Putamen (tissue), 1 donor: ENCODE data around the gene HOXB2.

Experiments
- DNase-seq: peaks from one replicate; pipeline ENCODE4 v3.0.0-alpha.2; 2016; ENCODE audit warnings: low spot score

HOXB2 gene

DNA sequence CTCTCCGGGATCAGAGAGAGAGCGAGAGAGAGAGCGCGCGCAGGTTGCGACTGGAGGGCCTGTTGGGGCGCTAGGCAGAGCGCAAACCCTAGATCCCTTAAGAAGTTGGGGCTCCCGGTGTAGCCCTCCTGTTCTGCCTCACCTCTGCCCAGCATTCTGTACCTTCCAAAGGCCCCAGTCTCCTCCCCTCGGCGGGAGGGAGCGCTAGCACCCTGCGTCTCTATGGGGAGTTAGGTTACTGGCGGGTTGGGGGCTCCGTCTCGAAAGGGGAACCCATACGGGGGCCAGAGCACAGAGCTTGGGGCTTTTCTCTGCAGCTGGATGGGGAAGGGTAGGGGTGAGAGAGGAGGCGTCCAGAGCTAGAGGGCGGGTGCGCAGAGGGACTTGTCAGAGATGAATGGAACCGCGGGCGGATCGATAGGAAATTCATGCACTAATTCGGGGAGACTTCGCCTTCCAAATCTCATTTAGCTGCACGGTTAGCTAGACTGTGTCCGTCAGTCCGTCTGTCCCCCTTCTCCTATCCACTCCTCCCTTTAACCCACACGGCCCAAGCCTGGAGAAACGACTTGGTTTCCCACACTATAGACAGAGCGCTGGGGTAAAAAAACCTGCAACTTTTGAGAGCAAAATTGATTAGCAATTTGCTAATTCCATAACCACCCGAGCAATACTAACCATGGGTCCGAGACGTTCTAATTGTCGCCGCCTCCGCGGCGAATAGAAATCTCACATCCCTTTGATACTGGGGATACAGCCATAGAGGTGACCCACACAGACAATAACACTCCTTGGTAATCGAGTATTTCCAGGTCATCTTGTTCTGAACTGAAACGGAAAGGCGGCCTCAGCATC is 33.9 kb upstream of the HOXB2 start:
- DNase-seq: no peak

DNA sequence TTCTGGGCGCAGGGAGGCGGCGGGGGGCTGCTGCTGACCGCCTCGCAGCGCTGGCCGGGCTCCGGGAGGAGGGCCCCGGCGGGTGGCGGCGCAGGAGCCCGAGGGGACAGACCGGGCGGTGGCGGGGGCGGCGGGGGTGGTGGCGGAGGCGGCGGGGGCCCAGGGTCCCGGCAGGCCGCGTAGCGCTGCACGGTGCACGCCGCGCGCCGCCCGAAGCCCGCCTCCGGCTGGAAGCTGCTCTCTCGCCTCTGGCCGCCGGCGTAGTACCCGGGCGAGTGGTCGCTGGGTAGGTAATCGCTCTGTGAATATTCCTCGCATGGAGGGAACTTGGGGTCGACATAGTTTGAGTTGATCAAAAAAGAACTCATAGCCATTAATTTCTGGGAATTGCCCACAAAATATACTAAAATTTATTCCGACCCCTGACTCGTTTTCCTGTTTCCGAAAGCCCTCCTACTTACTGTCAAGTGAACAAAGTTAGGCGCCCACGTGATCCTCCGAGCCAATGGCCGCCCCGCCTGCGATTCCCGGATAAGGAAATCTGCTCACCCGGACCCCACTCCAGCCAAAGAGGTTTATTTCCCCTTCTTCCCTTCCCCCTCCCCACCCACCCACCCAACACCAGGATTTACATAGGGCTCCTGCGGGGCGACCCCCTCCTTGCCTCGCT is 33.2 kb upstream of the HOXB2 start, which contains the start of gene HOXB4:
Gene HOXB4, minus strand, starts transcription at position 405 of the 670 bp plus-strand sequence. Its CDS starts 31 bp downstream, at position 374.
- DNase-seq: peak; percentile 2

DNA sequence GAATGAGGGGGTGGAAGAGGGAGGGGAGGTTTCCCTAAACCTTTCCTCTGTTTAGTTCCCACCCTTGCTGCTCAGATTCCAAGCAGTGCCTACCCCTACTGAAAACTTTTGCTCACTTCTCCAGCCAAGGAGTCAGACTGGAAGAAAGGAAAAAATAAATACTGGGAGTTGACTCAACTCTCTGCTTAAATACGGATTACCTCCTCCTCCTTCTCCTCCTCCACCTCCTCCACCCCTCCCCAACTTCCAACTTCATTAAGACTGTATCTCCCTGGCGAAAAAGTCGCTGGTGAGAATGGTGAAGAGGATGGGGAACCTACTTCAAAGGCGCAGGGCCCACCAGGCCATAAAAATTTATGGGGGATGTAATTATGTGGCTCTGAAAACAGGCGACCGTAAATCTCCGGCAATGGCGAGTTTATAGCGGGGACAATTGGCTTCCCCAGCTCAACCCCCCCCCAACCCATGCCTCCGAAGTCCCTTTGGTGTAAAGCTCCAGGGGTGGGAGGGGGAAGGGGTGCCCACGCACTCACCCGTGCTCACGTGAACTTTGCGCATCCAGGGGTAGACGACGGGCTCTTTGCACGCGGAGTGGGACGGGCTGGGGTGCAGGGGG is 32.5 kb upstream of the HOXB2 start:
- DNase-seq: no peak

DNA sequence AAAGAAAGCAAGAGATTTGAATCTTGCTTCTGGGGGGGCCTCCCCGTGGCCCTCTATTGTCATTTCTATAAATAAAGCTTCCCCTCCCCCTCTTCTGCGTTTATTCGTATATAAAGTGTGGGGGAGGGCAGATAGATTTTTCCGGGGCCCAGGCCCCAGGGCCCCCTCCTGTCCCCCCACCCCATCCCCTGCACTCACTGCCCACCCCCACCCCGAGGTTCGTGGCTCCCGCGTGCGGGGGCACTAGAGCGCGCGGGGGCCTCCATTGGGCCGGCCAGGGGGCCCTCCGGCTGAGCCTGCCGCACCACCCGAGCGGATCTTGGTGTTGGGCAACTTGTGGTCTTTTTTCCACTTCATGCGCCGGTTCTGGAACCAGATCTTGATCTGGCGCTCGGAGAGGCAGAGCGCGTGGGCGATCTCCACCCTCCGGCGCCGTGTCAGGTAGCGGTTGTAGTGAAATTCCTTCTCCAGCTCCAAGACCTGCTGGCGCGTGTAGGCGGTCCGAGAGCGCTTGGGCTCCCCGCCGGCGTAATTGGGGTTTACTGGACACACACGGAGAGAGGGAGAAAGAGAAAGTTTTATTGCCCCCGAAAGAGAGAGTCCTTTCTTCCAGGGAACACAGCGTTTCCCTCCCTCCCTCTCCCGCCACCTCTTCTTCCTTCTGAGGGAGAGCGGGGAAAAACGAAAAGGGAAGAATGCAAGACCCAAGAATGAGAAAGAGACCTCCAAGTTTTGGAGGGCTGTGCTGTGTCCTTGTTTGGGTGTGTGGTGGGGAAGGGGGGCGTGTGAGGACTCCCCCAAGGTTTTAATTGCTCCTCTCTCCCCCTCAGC is 31.8 kb upstream of the HOXB2 start:
- no peak for DNase-seq

DNA sequence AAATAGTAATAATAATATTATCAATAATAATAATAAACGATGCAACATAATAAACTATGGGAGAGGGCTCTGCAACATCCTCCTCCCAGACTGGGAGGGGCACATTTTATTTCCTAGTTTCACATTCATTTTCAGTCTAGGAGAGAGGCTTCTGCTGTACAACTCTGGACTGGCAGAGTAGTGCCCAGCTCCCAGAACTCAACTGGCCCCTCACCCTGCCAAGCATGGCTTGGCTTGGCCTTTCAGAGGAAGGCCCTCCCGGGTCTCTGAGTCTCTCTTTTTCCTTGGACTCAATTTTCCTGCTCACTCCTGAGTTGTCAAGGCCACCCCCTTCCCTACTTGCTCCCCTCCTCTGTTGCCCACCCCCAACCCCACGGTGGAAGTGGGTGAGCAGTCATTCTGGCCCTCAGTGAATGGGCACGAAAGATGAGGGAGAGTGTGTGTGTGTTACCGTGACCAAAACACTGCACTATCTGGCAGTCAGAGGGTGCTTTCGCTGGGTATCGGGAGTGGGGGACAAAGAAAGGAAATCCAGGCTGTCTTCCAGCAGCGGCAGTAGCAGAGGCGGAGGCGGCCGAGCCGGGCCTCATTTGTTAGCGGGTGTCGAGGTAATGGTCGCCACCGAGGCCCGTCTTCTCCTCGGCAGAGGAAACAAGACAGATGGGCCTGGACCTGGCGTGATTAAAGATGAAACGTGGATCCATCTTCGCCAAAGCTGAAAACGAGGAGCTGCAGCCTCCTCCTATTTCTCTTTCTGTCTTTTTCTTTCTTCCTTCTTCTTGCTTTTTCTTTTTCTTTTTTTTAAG is 31.0 kb upstream of the HOXB2 start:
- DNase-seq: no peak

- no peak for DNase-seq
Observed at GRCh38 chr17:48575066-48575582, 30.2 kb upstream of the HOXB2 start.

- DNase-seq: no peak
Observed at GRCh38 chr17:48574505-48575065, 29.7 kb upstream of the HOXB2 start.

- DNase-seq: no peak
Observed at GRCh38 chr17:48571826-48572417, 27.0 kb upstream of the HOXB2 start.

DNA sequence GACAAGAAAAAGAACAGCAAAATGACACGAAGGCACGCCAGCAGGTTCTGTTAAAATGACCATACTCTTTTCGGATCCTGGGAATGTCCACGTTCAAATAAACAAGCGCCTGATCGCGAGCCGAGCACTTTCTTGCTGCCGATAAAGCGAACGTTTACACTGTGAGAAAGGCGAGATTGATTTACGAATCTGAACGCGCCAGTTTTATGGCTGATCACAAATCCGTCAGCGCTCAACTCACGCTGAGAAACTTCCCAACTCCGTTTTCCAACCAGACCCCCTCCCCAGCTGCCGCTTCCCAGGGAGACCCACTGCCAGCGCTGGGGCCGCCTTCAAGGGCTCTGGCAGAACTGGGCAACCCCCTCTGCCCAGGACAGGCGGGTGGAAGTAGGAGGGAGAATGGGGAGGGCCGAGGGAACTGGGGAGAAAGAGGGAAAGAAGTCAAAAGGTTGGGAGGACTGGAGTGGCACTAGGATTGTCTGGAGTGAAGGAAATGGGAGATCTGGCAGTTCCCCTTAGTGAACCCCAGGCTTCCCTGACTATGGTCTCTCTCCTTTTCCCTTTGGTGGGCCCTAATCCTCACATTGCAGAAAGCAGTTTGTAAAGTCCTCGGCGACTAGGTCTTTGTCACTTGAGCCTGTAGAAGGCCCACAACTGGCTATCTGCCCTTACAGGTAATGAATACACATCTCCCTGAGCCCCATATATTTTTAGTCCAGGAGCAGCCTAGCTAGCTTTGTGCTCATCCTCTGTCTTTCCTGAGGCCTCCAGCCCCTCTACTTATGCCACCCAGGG is 26.3 kb upstream of the HOXB2 start:
- no peak for DNase-seq

DNA sequence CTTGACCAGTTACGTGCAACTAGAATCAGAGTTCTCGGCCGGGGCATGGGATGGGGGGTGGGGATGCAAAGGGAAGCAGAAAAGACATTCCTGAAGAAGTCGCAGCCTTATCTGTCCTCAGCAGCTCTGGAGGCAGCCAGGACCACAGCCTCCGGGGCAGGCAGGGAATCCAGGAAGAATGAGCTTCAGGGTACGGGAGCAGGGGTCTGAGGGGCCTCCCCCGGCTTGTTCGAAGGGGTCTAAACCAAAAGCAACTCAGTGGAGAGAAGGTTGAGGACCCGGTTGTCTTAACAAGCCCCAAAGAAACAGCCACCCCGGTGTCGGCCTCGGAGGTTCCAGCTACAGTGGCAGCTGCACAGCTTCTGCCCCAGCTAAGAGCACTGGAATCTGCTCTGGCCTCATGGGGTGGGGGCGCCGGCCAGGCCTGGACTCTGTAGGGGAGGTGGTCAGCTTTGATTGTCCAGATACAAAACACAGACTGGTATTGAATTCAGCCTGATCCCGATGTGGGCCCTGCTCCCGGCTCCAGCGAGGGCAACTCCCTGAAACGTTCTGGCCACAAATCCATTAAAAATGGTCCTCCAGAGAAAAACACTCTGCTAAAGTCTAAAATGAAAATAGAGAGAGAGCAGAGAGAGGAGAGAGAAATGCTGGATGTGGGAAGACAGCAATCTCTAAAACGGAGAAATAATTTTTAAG is 25.6 kb upstream of the HOXB2 start:
- DNase-seq: no peak

- DNase-seq: no peak
Observed at GRCh38 chr17:48569674-48570324, 24.9 kb upstream of the HOXB2 start.

DNA sequence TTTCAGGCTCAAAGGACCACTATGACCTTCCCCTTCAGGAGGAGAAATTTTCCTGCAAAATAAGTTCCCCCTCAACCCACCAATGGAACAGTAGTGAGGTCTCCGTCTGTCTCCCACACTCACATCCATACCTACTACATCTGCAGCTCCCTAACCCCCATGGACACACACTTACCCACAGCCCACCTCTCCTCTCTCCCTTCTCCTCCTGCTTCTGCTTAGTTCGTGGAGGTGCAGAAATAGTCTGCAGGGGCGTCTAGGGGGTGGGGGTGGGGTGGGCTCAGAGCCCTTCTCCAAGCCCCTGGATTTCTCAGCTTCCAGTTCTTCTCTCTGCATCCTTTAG is 24.3 kb upstream of the HOXB2 start:
- DNase-seq: no peak

DNA sequence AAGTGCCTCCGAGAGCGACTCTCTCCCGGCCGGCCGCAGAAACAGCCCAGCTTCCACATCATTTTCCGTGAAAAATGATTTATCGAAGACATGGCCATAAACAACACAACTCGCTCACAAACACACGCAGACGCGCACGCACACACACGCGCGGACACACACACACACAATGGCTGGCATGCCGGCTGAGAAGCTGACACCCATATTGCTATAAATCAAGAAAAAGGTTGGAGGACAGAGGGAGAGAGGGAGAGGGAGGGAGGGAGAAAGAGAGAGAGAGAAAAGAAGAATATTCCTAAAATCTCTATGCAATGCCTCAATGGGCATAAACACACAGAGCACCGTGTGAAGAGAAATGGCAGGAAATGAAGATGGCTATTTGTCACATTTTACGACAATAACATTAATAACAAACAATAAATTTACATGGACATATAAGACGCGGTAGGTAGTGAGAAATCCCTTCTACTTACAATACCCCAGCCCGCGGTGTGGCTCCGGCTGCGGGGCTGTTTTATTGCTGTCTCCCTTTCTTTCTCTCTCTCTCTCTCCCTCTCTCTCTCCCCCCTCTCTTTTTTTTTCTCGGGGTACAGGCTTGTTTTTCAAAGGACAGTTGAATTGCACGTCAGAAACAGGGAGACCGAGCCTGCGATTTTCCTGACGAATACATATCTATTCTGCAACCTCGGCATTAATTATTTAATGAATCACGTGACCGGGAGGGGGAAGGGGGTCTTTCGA is 23.8 kb upstream of the HOXB2 start:
- DNase-seq: no peak

DNA sequence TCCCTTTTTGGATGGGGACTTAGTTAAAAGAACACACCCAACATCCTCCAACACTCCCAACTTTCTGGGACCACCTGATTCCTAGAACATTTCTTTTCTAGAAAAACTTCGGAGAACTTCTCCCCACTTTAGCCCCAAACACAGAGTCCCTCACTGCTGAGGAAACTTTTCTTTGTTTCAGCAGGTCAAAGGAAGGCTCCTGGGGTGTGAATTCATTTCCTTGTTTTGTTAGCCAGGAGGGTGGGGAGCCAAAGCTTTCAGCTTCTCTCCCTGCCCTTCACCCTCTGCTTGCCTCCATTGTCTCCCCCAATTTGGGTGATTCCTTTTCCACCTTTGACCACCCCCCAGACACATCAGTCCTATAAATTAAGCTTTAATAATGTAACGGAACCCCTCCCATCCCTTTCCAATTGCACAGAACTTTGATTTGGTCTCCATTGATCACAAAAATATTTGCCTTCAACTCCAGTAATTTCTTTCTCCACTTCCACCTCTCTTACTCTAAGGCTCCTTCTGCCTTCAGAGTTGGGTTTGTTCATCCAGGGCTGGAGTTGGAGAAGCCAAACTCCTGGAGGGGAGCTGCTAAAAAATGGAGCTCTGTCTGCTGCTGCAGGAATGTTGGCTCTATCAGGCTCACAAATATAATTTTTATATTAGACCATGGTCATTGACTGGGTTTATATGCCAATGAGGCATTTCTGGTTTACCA is 22.9 kb upstream of the HOXB2 start:
- DNase-seq: no peak

DNA sequence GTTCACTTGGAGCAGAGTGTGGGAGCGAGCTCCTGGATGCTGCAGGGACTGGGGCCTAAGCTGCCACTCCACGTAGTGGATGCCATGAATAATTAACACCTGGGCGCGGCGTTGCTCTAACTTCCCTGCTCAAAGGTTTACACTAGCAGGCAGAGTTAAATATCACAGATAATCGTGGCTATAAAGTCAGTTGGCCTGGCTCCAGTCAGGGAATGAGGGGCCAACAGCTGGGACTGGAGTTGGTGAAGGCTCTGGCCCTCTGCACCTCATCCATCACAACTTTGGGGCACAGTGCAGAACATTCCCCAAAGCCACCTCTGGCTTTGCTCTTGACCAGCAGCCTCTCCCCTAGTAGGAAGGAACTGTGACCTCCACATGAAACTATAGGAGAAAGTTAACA is 22.3 kb upstream of the HOXB2 start:
- DNase-seq: no peak

DNA sequence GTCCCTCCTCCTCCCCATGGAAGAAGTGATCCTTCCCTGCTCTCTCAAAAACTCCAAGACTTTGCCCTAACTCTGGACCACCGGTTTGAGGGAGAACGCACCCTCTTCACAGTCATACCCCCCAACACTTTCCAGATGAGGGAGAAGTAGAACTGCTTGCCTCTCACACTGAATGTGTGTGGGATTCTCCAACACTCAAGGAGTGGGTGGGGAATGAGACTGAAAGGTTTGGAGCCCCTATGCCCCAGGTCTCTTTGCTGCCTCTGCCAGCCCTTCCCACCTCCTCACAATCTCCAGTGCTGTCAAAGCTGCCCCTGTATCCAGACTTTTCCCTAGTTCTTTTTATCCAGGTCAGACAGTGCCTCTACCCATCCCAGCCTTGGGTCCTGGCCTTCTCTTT is 21.8 kb upstream of the HOXB2 start:
- DNase-seq: no peak
